K562 (cell line): ENCODE results near the gene SPCS2. TPM values are rescaled to one million over a fixed set of nuclear protein-coding genes. Genes with fewer than 3 reads are reported as not detected.
A peak's percentile ranks its signal among the peaks of the same experiment; 100 is the strongest.

Experiments
- ATAC-seq: fragments of 200-7000 bp; cut with Tn5 transposase; 3 replicates; pipeline ENCODE4 v1.9.1; 2020; ENCODE audit warnings: moderate library complexity
- BruUV-seq: library from RNA; stranded (reverse); fragments of 400-500 nt; replicated peaks from 2 replicates; lab custom pipeline; 2021; lab: Mats Ljungman, UMichigan
- CTCF ChIA-PET: fragments of 300-600 bp; formaldehyde crosslinking; extraction: SDS; loops from one replicate; lab custom pipeline; 2021; ENCODE audit warnings: low intra/inter-chr PET ratio; lab: Yijun Ruan, JAX
- POLR2A ChIA-PET: fragments of 300-600, 350-650 bp; sonication (Branson Sonifier 250); formaldehyde crosslinking; extraction: SDS; loops from one replicate; lab custom pipeline; 2021; ENCODE audit warnings: antibody characterized with exemption, inconsistent platforms; lab: Yijun Ruan, JAX
- DNase-seq, 4 experiments: peaks; one replicate each; pipeline versions ENCODE4 v3.0.0 to v3.0.0-alpha.2; 2011 to 2018; ENCODE audit warnings: low spot score in 3 of 4, mixed read lengths in 3 of 4; ENCODE audit errors: extremely low read depth in 1 of 4
- FAIRE-seq: peaks from 2 replicates; lab custom pipeline; 2011; peaks lifted over from hg19 to GRCh38; lab: Jason Lieb, UNC
- H2AFZ ChIP-seq: 2 replicates; pipeline ENCODE4 v1.6.0; 2011; ENCODE audit warnings: low read depth, low read length, control low read depth, inconsistent platforms
- H3K27ac ChIP-seq: fragments of 200-600 bp; 3 replicates; pipeline ENCODE4 v1.8.0; 2011; ENCODE audit warnings: low read depth, mild to moderate bottlenecking, control low read depth, inconsistent platforms, low read length, moderate library complexity, mixed read lengths; ENCODE audit errors: extremely low read depth
- H3K27me3 ChIP-seq, 2 experiments: fragments of 300-600 bp in 1 of 2; 2 replicates in 1 of 2; 3 replicates in 1 of 2; pipeline versions ENCODE4 v1.6.0 to v1.8.0; 2011; ENCODE audit warnings: inconsistent platforms in 2 of 2, low read length in 2 of 2, mild to moderate bottlenecking in 1 of 2, mixed read lengths in 1 of 2, moderate library complexity in 1 of 2; ENCODE audit not compliant: control insufficient read depth in 2 of 2, insufficient read depth in 2 of 2
- H3K36me3 ChIP-seq: fragments of 300-600 bp; 3 replicates; pipeline ENCODE4 v1.8.0; 2011; ENCODE audit warnings: mild to moderate bottlenecking, low read length, inconsistent platforms; ENCODE audit not compliant: control insufficient read depth, insufficient read depth
- H3K4me1 ChIP-seq, 2 experiments: fragments of 200-600 bp in 1 of 2; replicated peaks in 1 of 2; 2 replicates in 1 of 2; 3 replicates in 1 of 2; pipeline versions ENCODE4 v1.5.1 to v1.8.0; 2011; ENCODE audit warnings: inconsistent platforms in 2 of 2, low read length in 2 of 2, mild to moderate bottlenecking in 1 of 2, mixed read lengths in 1 of 2, moderate library complexity in 1 of 2; ENCODE audit not compliant: control insufficient read depth in 2 of 2, insufficient read depth in 2 of 2
- H3K4me2 ChIP-seq: 2 replicates; pipeline ENCODE4 v1.6.1; 2011; ENCODE audit warnings: low read length, control low read depth, inconsistent platforms, mixed read lengths; ENCODE audit not compliant: insufficient read depth
- H3K4me3 ChIP-seq: fragments of 200-600 bp; sonication (generic), shearing (Covaris generic); 2 replicates; pipeline ENCODE4 v1.5.1; 2016; ENCODE audit warnings: control low read depth, inconsistent platforms
- H3K79me2 ChIP-seq: fragments of 200-600 bp; 3 replicates; pipeline ENCODE4 v1.8.0; 2011; ENCODE audit warnings: low read length, inconsistent platforms; ENCODE audit not compliant: control insufficient read depth, insufficient read depth
- H3K9ac ChIP-seq, 2 experiments: 2 replicates each; pipeline versions ENCODE4 v1.6.0 to v1.6.1; 2011; ENCODE audit warnings: low read depth in 2 of 2, low read length in 2 of 2, control low read depth in 1 of 2, inconsistent platforms in 1 of 2, mild to moderate bottlenecking in 1 of 2, mixed read lengths in 1 of 2; ENCODE audit not compliant: insufficient read depth in 1 of 2
- H3K9me1 ChIP-seq: one replicate; pipeline ENCODE4 v1.6.0; 2011; ENCODE audit warnings: inconsistent platforms, mild to moderate bottlenecking, low read length, moderate library complexity; ENCODE audit not compliant: control insufficient read depth, insufficient read depth
- H3K9me3 ChIP-seq: replicated peaks from 2 replicates; pipeline ENCODE4 v1.5.1; 2011; ENCODE audit warnings: low read depth, low read length, inconsistent platforms; ENCODE audit not compliant: control insufficient read depth, insufficient read depth
- H4K20me1 ChIP-seq: replicated peaks from 2 replicates; pipeline ENCODE4 v1.6.1; 2011; ENCODE audit warnings: low read length, inconsistent platforms, mixed read lengths; ENCODE audit not compliant: control insufficient read depth, insufficient read depth
- ARID1B ChIP-seq: fragments of 450-650 bp; IDR thresholded peaks from 2 replicates; pipeline ENCODE4 v1.6.1; 2016; ENCODE audit warnings: antibody characterized with exemption, mild to moderate bottlenecking, inconsistent platforms
- BCL6 ChIP-seq: fragments of 250-450 bp; sonication (Bioruptor Pico); IDR thresholded peaks from 2 replicates; pipeline ENCODE4 v1.4.0; 2020
- CREBBP ChIP-seq: IDR thresholded peaks from one replicate; pipeline ENCODE4 v1.6.1; 2012; ENCODE audit warnings: low read depth, mild to moderate bottlenecking, control low read depth, inconsistent platforms, low read length
- MAFF ChIP-seq: IDR thresholded peaks from 2 replicates; pipeline ENCODE4 v1.6.1; 2012; ENCODE audit warnings: low read length, improper control_type of control experiment
- MAFG ChIP-seq: fragments of 450-650 bp; conservative IDR thresholded peaks from 2 replicates; pipeline ENCODE4 v1.6.1; 2016; ENCODE audit warnings: missing genetic modification characterization, missing compliant biosample characterization
- MED1 ChIP-seq: sonication (generic); formaldehyde crosslinking; IDR thresholded peaks from 2 replicates; pipeline ENCODE4 v1.8.1; 2023; ENCODE audit warnings: missing genetic modification reagents, borderline replicate concordance
- PBX2 ChIP-seq, 2 experiments: IDR thresholded peaks in 1 of 2; conservative IDR thresholded peaks in 1 of 2; 2 replicates each; pipeline ENCODE4 v1.6.1; 2016; ENCODE audit warnings: low read depth in 2 of 2, mild to moderate bottlenecking in 1 of 2, missing compliant biosample characterization in 1 of 2, missing genetic modification characterization in 1 of 2, moderate library complexity in 1 of 2
- PCBP2 ChIP-seq: fragments of 200-400 bp; formaldehyde crosslinking; IDR thresholded peaks from 2 replicates; pipeline ENCODE4 v1.6.1; 2018; ENCODE audit warnings: low read length, low read depth, mild to moderate bottlenecking, moderate library complexity; ENCODE audit not compliant: poor library complexity, severe bottlenecking
- RB1 ChIP-seq: fragments of 450-650 bp; IDR thresholded peaks from 2 replicates; pipeline ENCODE4 v1.6.1; 2017; ENCODE audit warnings: low read depth, mild to moderate bottlenecking
- RBM25 ChIP-seq: fragments of 200-400 bp; formaldehyde crosslinking; IDR thresholded peaks from 2 replicates; pipeline ENCODE4 v1.6.1; 2018; ENCODE audit warnings: low read length, low read depth, moderate library complexity; ENCODE audit not compliant: severe bottlenecking
- RBM39 ChIP-seq: fragments of 200-400 bp; formaldehyde crosslinking; optimal IDR thresholded peaks from 2 replicates; pipeline ENCODE3; 2018; ENCODE audit warnings: low read depth, low read length
- SUPT5H ChIP-seq: fragments of 450-650 bp; IDR thresholded peaks from 2 replicates; pipeline ENCODE4 v1.6.1; 2016
- TBP ChIP-seq: optimal IDR thresholded peaks from 2 replicates; pipeline ENCODE3; 2011; ENCODE audit warnings: low read depth, low read length, improper control_type of control experiment
- TCFL5 ChIP-seq: fragments of 250-450 bp; sonication (Bioruptor Pico); conservative IDR thresholded peaks from 2 replicates; pipeline ENCODE4 v1.6.1; 2021; ENCODE audit warnings: mild to moderate bottlenecking, moderate library complexity, matching md5 sums
- ZBTB5 ChIP-seq: fragments of 450-650 bp; IDR thresholded peaks from 2 replicates; pipeline ENCODE4 v1.6.1; 2017; ENCODE audit warnings: antibody characterized with exemption
- ZC3H4 ChIP-seq: sonication (generic); formaldehyde crosslinking; IDR thresholded peaks from 2 replicates; pipeline ENCODE4 v1.9.0; 2021; ENCODE audit warnings: missing genetic modification reagents, borderline replicate concordance
- ZNF174 ChIP-seq: fragments of 250-450 bp; sonication (Bioruptor Pico); IDR thresholded peaks from 2 replicates; pipeline ENCODE4 v1.4.0; 2020; ENCODE audit warnings: mild to moderate bottlenecking
- ZNF395 ChIP-seq: fragments of 200-800 bp; sonication (Bioruptor generic); IDR thresholded peaks from 2 replicates; pipeline ENCODE4 v1.6.1; 2017; ENCODE audit warnings: missing genetic modification characterization, missing compliant biosample characterization
- in situ Hi-C: fragments of 300-500 bp; cut with MboI; formaldehyde crosslinking; loops from 4 replicates; pipeline ENCODE4 v1.15.0; 2018; ENCODE audit warnings: inconsistent platforms, mixed read lengths
- intact Hi-C: fragments of 100-400 bp; cut with micrococcal nuclease; formaldehyde crosslinking; loops from 2 replicates; pipeline ENCODE4 v1.14.2; 2022
- polyA plus RNA-seq, 8 experiments: library from polyadenylated mRNA; depleted of rRNA in 4 of 8; stranded (reverse) in 5 of 8; unstranded in 3 of 8; fragments of >200 nt; fragmentation: Nextera tagmentation in 2 of 8; fragmentation: Illumina TruSeq in 1 of 8; extraction: Ambion mirVana in 2 of 8; extraction: Trizol in 1 of 8; gene quantifications; 2 replicates each; pipeline versions ENCODE4 v1.2.1 to v1.2.3, GENCODE V29; 2011 to 2014; ENCODE audit warnings: inconsistent platforms in 1 of 8, missing spikeins in 1 of 8
- total RNA-seq, 7 experiments: library from RNA; depleted of rRNA in 6 of 7; stranded (reverse); fragments of >200 nt in 6 of 7; fragmentation: Illumina TruSeq in 2 of 7; extraction: Trizol in 2 of 7; gene quantifications; 2 replicates each; pipeline versions ENCODE4 v1.2.1 to v1.2.3, GENCODE V29; 2011 to 2021; ENCODE audit warnings: low replicate concordance in 1 of 7

SPCS2 gene
- total and polyA plus RNA-seq, 9 of the 15 experiments (the other 6 are each of a cell fraction or from before 2014, with no cell fraction given) = 38.2 to 458 (median 193) TPM

- CTCF ChIA-PET = no interaction called here
- Histone ChIP-seq H3K9me1 (peaks cover 3% of the 10 kb centered on the region), H3K4me3 (no peak overlapping the region), H4K20me1 (no peaks in the 10 kb centered on the region), H3K27me3 (no peaks in the 10 kb centered on the region), H2AFZ (no peak overlapping the region), H3K4me2 (no peak overlapping the region), H3K9me3 (no peaks in the 10 kb centered on the region), H3K4me1 (peaks cover 36 to 59% of the 10 kb centered on the region in 2 experiments), H3K36me3 (no peaks in the 10 kb centered on the region), H3K9ac (no peak overlapping the region), H3K79me2 (no peaks in the 10 kb centered on the region), H3K27ac (no peak overlapping the region)
- no peak for FAIRE-seq
- in situ Hi-C loops (loop anchor here (5.0 kb wide), 1 partner anchor 174 kb away; no protein-coding TSS in a partner anchor), intact Hi-C loops (no loop called here)
- DNase-seq = peak in 1 of 4 experiments; percentile 2
- ATAC-seq = no peak
- BruUV-seq = no TSS peak
- POLR2A ChIA-PET = interaction anchor here (0.9 to 1.6 kb wide), 3 partner anchors 89 to 131 kb away, joined by 3 read pairs; partner anchors contain the start of gene SLCO2B1
- no peak for TF ChIP-seq BCL6 (CRISPR knock-in tag)
- TF ChIP-seq RB1 = no peak
- no peak for TF ChIP-seq SUPT5H
- TF ChIP-seq RBM39 = no peak
- no peak for TF ChIP-seq ZC3H4 (CRISPR knock-in tag)
- TF ChIP-seq PCBP2 = no peak
- TF ChIP-seq MAFG (tag) = peak; percentile 57; the same call in 1 of the 2 replicates
- TF ChIP-seq TCFL5 = no peak
- TF ChIP-seq ARID1B = no peak
- TF ChIP-seq PBX2 (CRISPR knock-in tag; IDR thresholded peaks at IDR 0.05; ENCODE audit: low read depth) = no peak
- no peak for TF ChIP-seq PBX2 (tag; conservative IDR thresholded peaks at IDR 0.05; ENCODE audit: low read depth)
- TF ChIP-seq ZNF174 (CRISPR knock-in tag) = no peak
- TF ChIP-seq RBM25 = no peak
- TF ChIP-seq MAFF = peak; percentile 32; the same call in 1 of the 2 replicates
- TF ChIP-seq ZNF395 (CRISPR knock-in tag) = no peak
- TF ChIP-seq TBP = no peak
- TF ChIP-seq CREBBP = no peak
- no peak for TF ChIP-seq MED1 (CRISPR knock-in tag)
- TF ChIP-seq ZBTB5 = no peak
These were observed 79.3 kb downstream of the SPCS2 start for GRCh38 chr11:75028321-75028720.
